Smooth muscle cell (in vitro differentiated cells): ENCODE data around the gene DNAJC22. TPM values are rescaled to one million over a fixed set of nuclear protein-coding genes. Genes with fewer than 3 reads are reported as not detected.

Experiments
- DNase-seq: peaks from one replicate; lab custom pipeline; 2025; ENCODE audit not compliant: unreplicated experiment; lab: John Stamatoyannopoulos, UW
- H2AFZ ChIP-seq: fragments of 200-600 bp; sonication (generic); 2 replicates; pipeline ENCODE4 v1.6.0; 2016; ENCODE audit warnings: antibody characterized with exemption, low read depth, mild to moderate bottlenecking
- H3F3A ChIP-seq: fragments of 200-600 bp; sonication (generic); 2 replicates; pipeline ENCODE4 v1.6.0; 2017; ENCODE audit warnings: antibody characterized with exemption, low read depth
- H3K27ac ChIP-seq: fragments of 200-600 bp; sonication (generic); 2 replicates; pipeline ENCODE4 v1.5.1; 2016; ENCODE audit warnings: low read depth, mild to moderate bottlenecking
- H3K27me3 ChIP-seq: fragments of 200-600 bp; sonication (generic); 2 replicates; pipeline ENCODE4 v1.6.1; 2016; ENCODE audit warnings: low read depth, mild to moderate bottlenecking
- H3K36me3 ChIP-seq: fragments of 200-600 bp; sonication (generic); 2 replicates; pipeline ENCODE4 v1.5.1; 2016; ENCODE audit warnings: low read depth
- H3K4me1 ChIP-seq: fragments of 200-600 bp; sonication (generic); 2 replicates; pipeline ENCODE4 v1.5.1; 2016; ENCODE audit warnings: low read depth
- H3K4me2 ChIP-seq: fragments of 200-600 bp; sonication (generic); 2 replicates; pipeline ENCODE4 v1.6.0; 2016; ENCODE audit warnings: mild to moderate bottlenecking
- H3K4me3 ChIP-seq: fragments of 200-600 bp; sonication (generic); 2 replicates; pipeline ENCODE4 v1.5.1; 2016; ENCODE audit warnings: mild to moderate bottlenecking
- H3K79me2 ChIP-seq: fragments of 200-600 bp; sonication (generic); 2 replicates; pipeline ENCODE4 v1.6.0; 2016; ENCODE audit warnings: low read depth, mild to moderate bottlenecking
- H3K9ac ChIP-seq: fragments of 200-600 bp; sonication (generic); 2 replicates; pipeline ENCODE4 v1.6.0; 2016; ENCODE audit warnings: low read depth
- H3K9me3 ChIP-seq: fragments of 200-600 bp; sonication (generic); replicated peaks from 2 replicates; pipeline ENCODE4 v1.5.1; 2016; ENCODE audit warnings: low read depth
- H4K20me1 ChIP-seq: fragments of 200-600 bp; sonication (generic); 2 replicates; pipeline ENCODE4 v1.6.0; 2016; ENCODE audit warnings: low read depth
- CTCF ChIP-seq: fragments of 200-600 bp; sonication (generic); IDR thresholded peaks from 2 replicates; pipeline ENCODE4 v1.5.1; 2017; ENCODE audit warnings: borderline replicate concordance, mild to moderate bottlenecking, antibody characterized with exemption; ENCODE audit not compliant: insufficient read depth, poor library complexity, severe bottlenecking
- WGBS: methylation state at CpG from one replicate; pipeline ENCODE4 v1.1.7; 2016; ENCODE audit warnings: low lambda C conversion rate; 5-methylcytosine and 5-hydroxymethylcytosine counted together
- polyA plus RNA-seq: library from polyadenylated mRNA; unstranded; fragments of >200 nt; fragmentation: Nextera tagmentation; extraction: Ambion mirVana; gene quantifications from 2 replicates; pipeline ENCODE4 v1.2.1, GENCODE V29; 2016
- total RNA-seq: library from RNA; depleted of rRNA; stranded (reverse); fragments of >200 nt; gene quantifications from 2 replicates; pipeline ENCODE4 v1.2.3, GENCODE V29; 2014

The DNAJC22 gene
- total and polyA plus RNA-seq, 2 experiments from 2014 or later, result 0.09 to 2.4 TPM

- H3K27ac ChIP-seq, result no peak overlapping the region
- no peak overlapping the region for H3K4me2 ChIP-seq
- H4K20me1 ChIP-seq, result peaks cover 89% of the 10 kb centered on the region
- H3K4me3 ChIP-seq, result no peak overlapping the region
- WGBS, result 46% methylated on average over 18 of the region's 18 CpGs
- no peaks in the 10 kb centered on the region for H3K4me1 ChIP-seq
- H3K27me3 ChIP-seq, result no peaks in the 10 kb centered on the region
- peaks cover 68% of the 10 kb centered on the region for H3K79me2 ChIP-seq
- no peak for DNase-seq
- no peak overlapping the region for H3K9ac ChIP-seq
- no peak overlapping the region for H2AFZ ChIP-seq
- no peak for TF ChIP-seq CTCF
- no peaks in the 10 kb centered on the region for H3F3A ChIP-seq
- H3K9me3 ChIP-seq, result no peaks in the 10 kb centered on the region
- no peaks in the 10 kb centered on the region for H3K36me3 ChIP-seq
Observed at GRCh38 chr12:49388682-49389386, 42.1 kb downstream of the DNAJC22 start.

GRCh38 chr12:49389387-49389703 is 42.7 kb downstream of the DNAJC22 start:
- TF ChIP-seq CTCF, result no peak
- H3K9ac ChIP-seq, result no peak overlapping the region
- H3F3A ChIP-seq, result no peaks in the 10 kb centered on the region
- no peaks in the 10 kb centered on the region for H3K4me1 ChIP-seq
- peaks cover 89% of the 10 kb centered on the region for H4K20me1 ChIP-seq
- WGBS, result 69% methylated on average over 13 of the region's 13 CpGs
- H3K27ac ChIP-seq, result no peak overlapping the region
- no peak overlapping the region for H3K4me2 ChIP-seq
- no peaks in the 10 kb centered on the region for H3K27me3 ChIP-seq
- no peaks in the 10 kb centered on the region for H3K36me3 ChIP-seq
- peaks cover 69% of the 10 kb centered on the region for H3K79me2 ChIP-seq
- no peaks in the 10 kb centered on the region for H3K9me3 ChIP-seq
- H2AFZ ChIP-seq, result no peak overlapping the region
- H3K4me3 ChIP-seq, result no peak overlapping the region
- DNase-seq, result no peak

- 97% methylated on average over 1 of the region's 1 CpG for WGBS
- Histone ChIP-seq H4K20me1 (peaks cover 91% of the 10 kb centered on the region), H2AFZ (no peak overlapping the region), H3K4me1 (no peaks in the 10 kb centered on the region), H3K4me2 (no peak overlapping the region), H3K9me3 (no peaks in the 10 kb centered on the region), H3K79me2 (peaks cover 55% of the 10 kb centered on the region), H3K27ac (no peak overlapping the region), H3K9ac (no peak overlapping the region), H3K4me3 (no peak overlapping the region), H3K27me3 (no peaks in the 10 kb centered on the region), H3K36me3 (no peaks in the 10 kb centered on the region), H3F3A (no peaks in the 10 kb centered on the region)
- DNase-seq, result no peak
- TF ChIP-seq CTCF, result no peak
Observed at GRCh38 chr12:49397000-49397399, 50.3 kb downstream of the DNAJC22 start.

GRCh38 chr12:49400304-49400703 is 53.6 kb downstream of the DNAJC22 start:
- Histone ChIP-seq H3K4me1 (no peaks in the 10 kb centered on the region), H3K27me3 (no peaks in the 10 kb centered on the region), H3F3A (no peaks in the 10 kb centered on the region), H3K9ac (no peak overlapping the region), H3K4me2 (no peak overlapping the region), H2AFZ (no peak overlapping the region), H3K79me2 (peaks cover 52% of the 10 kb centered on the region), H3K9me3 (no peaks in the 10 kb centered on the region), H4K20me1 (peaks cover 98% of the 10 kb centered on the region), H3K4me3 (no peak overlapping the region), H3K36me3 (no peaks in the 10 kb centered on the region), H3K27ac (no peak overlapping the region)
- no peak for DNase-seq
- WGBS, result 82% methylated on average over 1 of the region's 1 CpG
- no peak for TF ChIP-seq CTCF
